C4-2B (cell line): ENCODE data around the gene TAOK1.

ENCODE experiments used
- H3K27ac ChIP-seq: fragments of 450-650 bp; 2 replicates; pipeline ENCODE4 v1.5.1; 2017
- CTCF ChIP-seq: fragments of 450-650 bp; conservative IDR thresholded peaks from 2 replicates; pipeline ENCODE4 v1.5.1; 2017; ENCODE audit warnings: mild to moderate bottlenecking
- ZFX ChIP-seq: fragments of 450-650 bp; IDR thresholded peaks from 2 replicates; pipeline ENCODE4 v1.6.1; 2017

The TAOK1 gene

GRCh38 chr17:29394761-29395160, 4.6 kb downstream of the TAOK1 start:
- no peak overlapping the region for H3K27ac ChIP-seq
- TF ChIP-seq ZFX, result no peak
- TF ChIP-seq CTCF, result no peak

GRCh38 chr17:29396066-29396465, 5.9 kb downstream of the TAOK1 start:
- TF ChIP-seq ZFX (no peak), CTCF (no peak)
- no peak overlapping the region for H3K27ac ChIP-seq

GRCh38 chr17:29399634-29400033, 9.5 kb downstream of the TAOK1 start:
- TF ChIP-seq CTCF, result no peak
- no peak for TF ChIP-seq ZFX

GRCh38 chr17:29400818-29401217, 10.7 kb downstream of the TAOK1 start:
- TF ChIP-seq ZFX, result no peak
- TF ChIP-seq CTCF, result no peak
- H3K27ac ChIP-seq, result no peak overlapping the region

More at GRCh38 chr17:29399634-29400033, 9.5 kb downstream of the TAOK1 start:
- no peak overlapping the region for H3K27ac ChIP-seq

GRCh38 chr17:29401258-29401657, 11.1 kb downstream of the TAOK1 start:
- TF ChIP-seq ZFX, result no peak
- no peak for TF ChIP-seq CTCF
- H3K27ac ChIP-seq, result no peak overlapping the region

- H3K27ac ChIP-seq, result no peak overlapping the region
- TF ChIP-seq ZFX, result no peak
- TF ChIP-seq CTCF, result no peak
These were observed 17.7 kb downstream of the TAOK1 start for GRCh38 chr17:29407856-29408255.

- TF ChIP-seq ZFX, result no peak
- TF ChIP-seq CTCF, result no peak
- no peak overlapping the region for H3K27ac ChIP-seq
These were observed 19.8 kb downstream of the TAOK1 start for GRCh38 chr17:29409963-29410362.
